HUDEP-2 (cell line): ENCODE measurements around the gene SOCS6.

ENCODE experiments used
- DNase-seq, 76 experiments: peaks; one replicate each; lab custom pipeline; 2025; ENCODE audit not compliant: unreplicated experiment in 76 of 76; lab: John Stamatoyannopoulos, UW

SOCS6 gene

GRCh38 chr18:70377857-70378701 is 89.2 kb downstream of the SOCS6 start:
- DNase-seq, result peak in 63 of 76 experiments; percentile 1 to 84 (median 41)
